Measurements from ENCODE around the gene ABCC3.

The ABCC3 gene

GRCh38 chr17:50737118-50737698 is 102.5 kb downstream of the ABCC3 start:
- DNase-seq (ENCODE audit: low read depth): no peak

DNA sequence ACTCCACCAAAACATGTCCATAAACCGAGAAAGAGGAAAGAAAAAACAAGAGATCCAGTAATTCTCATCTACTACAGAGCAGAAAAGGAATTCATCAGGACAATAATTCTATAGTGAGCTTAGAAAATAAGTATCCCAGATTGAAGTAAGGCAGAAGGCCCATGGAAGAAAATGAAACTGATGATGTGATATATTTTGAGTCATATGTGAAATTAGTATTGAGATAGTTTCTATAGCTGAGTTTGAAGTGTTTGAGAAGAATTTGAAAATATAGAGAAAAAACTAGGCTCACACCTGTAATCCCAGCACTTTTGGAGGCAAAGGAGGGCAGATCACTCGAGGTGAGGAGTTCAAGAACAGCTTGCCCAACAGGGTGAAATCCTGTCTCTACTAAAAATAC is 104.4 kb downstream of the ABCC3 start:
- no peak for DNase-seq (ENCODE audit: low read depth)
